Measurements from ENCODE around the gene CCKAR.

GRCh38 chr4:26525771-26526150 lies 35.5 kb upstream of the CCKAR start:
- TF ChIP-seq JUNB (IDR thresholded peaks at IDR 0.05; ENCODE audit: unreplicated experiment) (no peak), CTCF (conservative IDR thresholded peaks at IDR 0.05; ENCODE audit: low read depth in 2 of 2) (no peak), EZH2 (IDR thresholded peaks at IDR 0.05; ENCODE audit: low read depth, unreplicated experiment) (no peak), REST (IDR thresholded peaks at IDR 0.05; ENCODE audit: unreplicated experiment) (no peak), EZH2phosphoT487 (IDR thresholded peaks at IDR 0.05; ENCODE audit: unreplicated experiment) (no peak), POLR2AphosphoS5 (IDR thresholded peaks at IDR 0.05; ENCODE audit: low read depth) (no peak), ZNF114 (CRISPR knock-in tag; IDR thresholded peaks at IDR 0.05) (no peak), CREB1 (CRISPR knock-in tag; IDR thresholded peaks at IDR 0.05; ENCODE audit: low read depth) (no peak), NANOG (IDR thresholded peaks at IDR 0.05; ENCODE audit: borderline replicate concordance) (no peak)
